HUDEP-2 (cell line): Measurements from ENCODE around the gene PSEN1.

Experiments used
- DNase-seq, 76 experiments: peaks; one replicate each; lab custom pipeline; 2025; ENCODE audit not compliant: unreplicated experiment in 76 of 76; lab: John Stamatoyannopoulos, UW

The PSEN1 gene

DNA sequence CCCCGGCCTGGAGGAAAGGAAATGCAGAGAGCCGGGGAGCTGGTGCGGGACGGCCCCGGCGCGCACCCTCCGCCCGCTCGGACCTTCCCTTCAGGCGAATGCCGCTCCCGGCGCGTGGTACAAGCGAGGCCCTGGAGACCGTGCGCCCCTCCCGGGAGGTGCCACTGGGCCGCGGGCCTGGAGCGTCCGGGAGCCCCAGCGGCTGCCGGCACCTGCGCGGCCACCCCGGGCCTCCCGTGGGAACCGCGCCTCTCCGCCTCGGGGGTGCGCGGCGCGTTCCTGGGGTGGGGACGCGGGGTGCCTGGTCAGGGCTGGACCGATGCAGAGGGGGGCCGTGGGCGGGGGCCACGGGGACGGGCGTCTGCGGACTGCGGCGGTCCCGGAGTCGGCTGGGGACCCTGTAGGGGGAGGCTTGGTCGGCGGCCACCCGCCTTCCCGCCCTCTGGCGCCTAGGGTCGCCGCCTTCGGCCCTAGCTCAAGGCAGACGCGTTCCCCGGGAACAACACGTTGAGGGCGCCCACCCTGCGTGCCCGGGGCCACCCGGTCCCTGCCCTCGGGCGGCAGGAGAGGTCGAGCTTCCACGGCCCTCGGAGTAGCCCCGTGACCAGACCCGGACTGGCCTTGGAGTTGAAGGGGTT is 101.6 kb downstream of the PSEN1 start:
- no peak for DNase-seq

DNA sequence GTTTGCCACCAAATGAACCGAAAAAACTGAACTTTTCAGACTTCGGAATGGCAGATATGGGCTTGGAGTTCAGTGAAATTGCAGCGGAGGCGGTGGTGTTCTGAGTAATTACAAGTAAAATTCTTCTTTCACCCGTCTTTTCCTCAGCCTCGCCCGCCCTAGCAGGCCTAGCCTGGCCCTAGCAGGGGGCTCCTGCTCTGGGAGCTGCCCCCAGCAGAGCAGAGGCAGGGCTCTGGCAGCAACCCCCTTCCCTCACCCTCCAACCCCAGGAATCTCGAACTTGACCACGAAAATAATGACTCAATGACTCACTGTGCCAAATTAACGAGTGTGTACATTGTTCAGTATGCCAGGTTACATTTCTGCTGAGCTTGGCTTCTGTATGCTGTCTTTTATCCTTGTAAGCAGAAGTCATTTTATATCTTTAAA is 102.1 kb downstream of the PSEN1 start:
- peak in 2 of 76 experiments; percentile 17 to 21 for DNase-seq

- no peak for DNase-seq
Measured at GRCh38 chr14:73238941-73239340, 102.6 kb downstream of the PSEN1 start.

DNA sequence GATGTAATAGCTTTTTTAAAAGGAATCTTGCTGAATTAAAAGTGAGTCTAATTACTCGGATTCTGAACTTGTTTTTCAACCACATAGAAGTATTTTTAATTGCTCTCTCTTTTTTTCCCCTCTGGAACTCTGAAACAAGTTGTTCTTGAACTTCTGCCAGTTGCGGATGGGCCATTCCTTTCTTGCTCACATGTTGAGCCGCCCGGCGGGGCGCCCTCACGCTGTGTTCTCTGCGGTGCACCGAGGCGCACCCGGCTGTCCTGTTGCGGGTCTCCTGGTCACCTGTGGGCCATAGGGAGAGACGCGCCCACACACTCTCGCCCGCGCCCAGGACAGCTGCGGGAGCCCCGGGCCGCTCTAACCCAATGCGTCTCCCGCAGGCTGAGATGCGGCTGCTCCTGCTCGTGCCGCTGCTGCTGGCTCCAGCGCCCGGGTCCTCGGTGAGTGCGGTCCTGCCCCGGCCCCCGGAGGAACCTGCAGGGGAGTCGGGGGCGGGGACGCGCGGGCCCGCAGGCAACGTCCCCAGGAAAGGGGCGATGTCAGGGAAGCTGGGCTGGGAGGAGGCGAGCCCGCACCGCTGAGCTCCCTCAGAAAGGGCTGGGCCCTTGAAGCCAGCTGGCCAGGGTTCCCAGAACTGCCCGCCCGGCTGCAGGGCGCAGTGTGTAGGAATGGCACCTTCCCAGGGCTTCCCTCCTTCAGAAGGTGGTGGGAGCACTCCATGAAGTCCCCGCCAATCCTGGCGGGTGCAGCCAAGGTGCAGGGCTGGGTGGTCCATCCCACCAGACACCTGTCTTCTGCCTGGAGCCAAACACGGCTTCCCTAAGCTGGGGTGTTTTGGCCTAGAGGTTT is 103.3 kb downstream of the PSEN1 start:
- peak in 1 of 76 experiments; percentile 19 for DNase-seq

GRCh38 chr14:73240816-73241480 is 104.6 kb downstream of the PSEN1 start:
- DNase-seq: no peak

DNA sequence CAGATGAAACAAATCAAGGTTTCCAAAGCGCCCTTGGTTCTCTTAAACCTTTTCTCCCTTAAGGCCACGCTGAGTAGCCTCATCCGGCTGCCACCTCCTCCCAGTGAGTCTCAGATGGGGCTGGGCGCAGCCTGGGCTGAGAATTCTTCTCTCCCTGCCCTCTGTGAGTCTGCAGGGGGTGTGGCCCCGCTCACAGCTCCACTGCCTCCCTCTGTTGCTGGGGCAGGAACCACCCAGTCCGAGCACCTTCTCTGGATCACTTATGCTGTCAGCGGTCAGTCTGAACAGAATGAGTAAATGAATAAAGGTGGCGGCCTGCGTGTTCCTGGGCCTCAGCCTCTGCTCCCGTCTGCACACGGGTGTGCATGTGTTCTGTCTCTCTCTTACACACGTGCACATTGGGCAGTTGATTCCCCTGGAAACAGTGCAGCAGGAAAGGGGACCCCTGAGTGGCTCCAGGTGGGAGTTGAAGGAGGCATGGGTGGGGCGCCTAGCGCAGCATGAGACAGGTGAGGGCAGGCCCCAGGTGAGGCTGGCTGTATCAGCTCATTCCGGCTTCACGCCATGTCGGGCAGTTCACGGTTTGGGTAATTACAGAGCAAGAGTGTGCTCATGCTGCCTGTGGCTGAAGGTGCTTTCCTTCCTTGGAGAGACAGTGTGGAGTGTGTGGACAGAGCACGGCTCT is 105.3 kb downstream of the PSEN1 start:
- DNase-seq: peak in 3 of 76 experiments; percentile 17 to 21 (median 17)

DNA sequence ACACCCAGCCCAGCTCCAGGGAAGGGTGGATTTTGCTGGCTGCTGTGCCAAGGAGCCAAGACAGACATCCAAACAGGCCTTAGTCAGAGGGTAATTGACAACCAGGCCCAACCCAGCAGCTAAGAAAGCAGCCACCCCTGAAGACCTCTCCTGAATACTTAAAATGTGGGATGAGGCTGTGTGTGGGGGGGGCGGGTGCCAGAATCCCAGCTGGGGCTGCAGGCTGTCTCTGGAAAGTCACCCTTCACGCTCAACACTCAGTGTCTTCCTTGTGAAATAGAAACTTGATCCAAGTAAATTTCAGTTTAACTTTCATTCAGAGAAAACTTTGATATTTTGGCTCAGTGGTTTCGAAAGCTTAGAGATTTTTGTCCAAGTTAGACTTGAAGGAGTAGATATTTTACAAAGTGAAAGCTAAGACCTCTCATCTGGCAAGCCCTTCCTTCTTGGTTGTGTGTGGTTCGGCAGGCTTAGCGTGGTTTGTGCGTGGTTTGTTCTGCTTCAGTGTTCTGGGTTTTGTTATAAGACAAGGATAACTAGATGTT is 106.1 kb downstream of the PSEN1 start:
- no peak for DNase-seq

- no peak for DNase-seq
Measured at GRCh38 chr14:73243341-73243740, 107.0 kb downstream of the PSEN1 start.

DNA sequence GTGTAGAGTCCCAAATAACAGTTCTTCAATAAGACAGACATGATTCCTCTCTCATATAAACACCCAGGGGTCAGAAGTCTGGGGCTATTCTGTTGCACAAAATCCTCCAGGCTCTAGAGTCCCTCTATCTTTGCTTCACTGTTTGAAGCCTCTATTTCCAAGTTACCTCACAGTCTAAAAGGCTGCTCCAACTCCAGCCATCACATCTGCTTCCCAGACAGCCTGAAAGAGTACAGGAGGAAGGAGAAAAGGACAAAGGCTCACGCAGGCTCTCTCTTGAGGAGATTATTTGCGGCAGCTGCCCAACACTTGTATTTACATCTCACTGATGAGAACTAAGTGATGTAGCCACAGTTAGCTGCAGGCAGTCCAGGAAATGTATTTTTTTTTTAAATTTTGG is 107.4 kb downstream of the PSEN1 start:
- DNase-seq: no peak

- no peak for DNase-seq
Measured at GRCh38 chr14:73244541-73245290, 108.4 kb downstream of the PSEN1 start.

DNA sequence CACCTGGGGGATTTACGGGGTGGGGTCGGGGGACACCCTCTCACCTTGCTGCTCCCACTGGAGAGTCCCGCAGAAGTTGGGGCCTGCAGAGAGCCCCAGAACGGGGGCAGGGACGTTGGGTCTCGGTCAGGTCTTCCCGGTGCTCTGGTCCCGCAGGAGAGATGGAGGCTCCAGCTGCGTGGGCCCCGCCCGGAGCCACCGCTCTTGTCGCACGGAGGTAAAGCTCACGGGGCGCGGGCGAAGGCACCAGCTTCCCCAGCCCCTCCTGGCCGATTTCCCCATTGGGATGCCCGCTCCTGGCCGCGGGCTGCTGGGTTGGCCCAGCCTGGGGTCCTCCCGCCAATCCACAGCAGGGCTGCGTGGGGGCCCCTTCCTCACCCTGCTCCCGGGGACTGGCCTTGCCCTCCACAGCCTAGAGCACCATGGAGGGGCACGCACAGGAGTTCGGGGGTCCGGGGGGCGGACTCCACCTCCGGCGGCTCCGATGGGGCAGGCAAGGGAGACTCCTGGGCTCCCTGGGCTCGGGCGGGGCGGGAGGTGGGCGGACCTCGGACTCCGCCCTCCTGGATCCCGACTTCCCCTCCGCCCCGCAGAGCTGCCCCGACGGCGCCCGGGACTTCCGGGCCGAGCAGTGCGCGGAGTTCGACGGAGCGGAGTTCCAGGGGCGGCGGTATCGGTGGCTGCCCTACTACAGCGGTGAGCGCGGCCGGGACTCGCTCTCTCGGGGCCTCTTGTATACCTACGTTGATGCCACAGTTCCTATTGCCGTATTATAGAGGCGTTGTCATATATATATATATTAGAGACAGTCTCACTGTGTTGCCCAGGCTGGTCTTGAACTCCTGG is 109.4 kb downstream of the PSEN1 start:
- DNase-seq: peak in 46 of 76 experiments; percentile 5 to 66 (median 34)

DNA sequence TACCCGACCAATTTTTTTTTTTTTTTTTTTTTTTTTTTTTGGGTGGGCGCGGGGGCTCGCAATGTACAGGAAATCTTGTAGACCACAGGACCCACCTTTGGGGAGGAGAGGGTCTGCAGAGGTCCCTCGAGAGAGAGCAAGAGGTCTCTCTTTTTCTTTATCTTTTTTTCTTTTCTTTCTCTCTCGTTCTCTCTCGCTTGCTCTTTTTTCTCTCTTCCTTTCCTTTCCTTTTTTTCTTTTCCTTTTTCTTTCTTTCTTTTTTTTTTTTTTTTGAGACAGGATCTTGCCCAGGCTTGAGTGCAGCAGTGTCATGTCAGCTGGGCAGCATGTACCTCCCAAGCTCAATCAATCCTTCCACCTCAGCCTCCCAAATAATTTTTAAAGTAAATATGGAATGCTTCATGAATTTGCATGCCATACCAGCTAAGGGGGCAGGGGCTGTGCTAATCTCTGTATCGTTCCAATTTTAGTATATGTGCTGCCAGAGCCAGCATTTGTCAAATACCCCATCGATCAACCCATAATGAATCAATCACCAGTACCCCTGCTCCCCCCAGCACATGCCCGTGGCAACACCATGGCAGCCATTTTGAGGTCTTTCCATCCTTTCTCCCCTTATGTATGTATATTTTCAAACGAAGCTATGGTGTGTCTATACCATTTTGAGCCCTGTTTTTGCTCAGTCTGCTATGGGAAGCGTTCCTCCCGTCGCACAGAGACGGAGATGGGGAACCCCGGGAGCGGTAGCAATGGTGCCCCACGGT is 110.3 kb downstream of the PSEN1 start:
- DNase-seq: no peak

DNA sequence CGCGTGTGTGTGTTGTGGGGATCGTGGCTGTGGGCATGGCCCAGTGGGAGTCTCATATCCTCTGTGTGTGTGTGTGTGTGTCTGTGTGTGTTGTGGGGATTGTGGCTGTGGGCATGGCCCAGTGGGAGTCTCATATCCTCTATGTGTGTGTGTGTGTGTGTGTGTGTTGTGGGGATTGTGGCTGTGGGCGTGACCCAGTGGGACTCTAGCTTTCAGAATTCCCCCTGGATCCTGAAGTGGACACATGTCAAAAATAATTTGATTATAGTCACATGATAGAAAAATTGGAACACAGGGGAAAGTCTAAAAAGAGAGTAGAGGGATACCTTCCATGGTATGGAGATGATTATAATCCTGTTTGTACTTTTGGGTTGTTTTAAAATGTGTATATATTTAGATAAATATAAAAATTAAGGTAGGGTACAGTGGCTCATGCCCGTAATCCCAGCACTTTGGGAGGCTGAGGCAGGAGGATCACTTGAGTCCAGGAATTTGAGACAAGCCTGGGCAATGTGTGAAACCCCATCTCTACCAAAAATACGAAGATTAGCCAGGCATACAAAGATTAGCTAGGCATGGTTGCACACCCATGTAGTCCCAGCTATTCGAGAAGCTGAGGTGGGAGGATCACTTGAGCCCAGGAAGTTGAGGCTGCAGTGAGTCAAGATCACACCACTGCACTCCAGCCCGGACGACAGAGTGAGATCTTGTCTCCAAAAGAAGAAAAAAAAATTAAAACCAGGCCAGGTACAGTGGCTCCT is 112.0 kb downstream of the PSEN1 start:
- peak in 24 of 76 experiments; percentile 6 to 53 (median 16) for DNase-seq

- DNase-seq: no peak
Measured at GRCh38 chr14:73249108-73249507, 112.8 kb downstream of the PSEN1 start.

DNA sequence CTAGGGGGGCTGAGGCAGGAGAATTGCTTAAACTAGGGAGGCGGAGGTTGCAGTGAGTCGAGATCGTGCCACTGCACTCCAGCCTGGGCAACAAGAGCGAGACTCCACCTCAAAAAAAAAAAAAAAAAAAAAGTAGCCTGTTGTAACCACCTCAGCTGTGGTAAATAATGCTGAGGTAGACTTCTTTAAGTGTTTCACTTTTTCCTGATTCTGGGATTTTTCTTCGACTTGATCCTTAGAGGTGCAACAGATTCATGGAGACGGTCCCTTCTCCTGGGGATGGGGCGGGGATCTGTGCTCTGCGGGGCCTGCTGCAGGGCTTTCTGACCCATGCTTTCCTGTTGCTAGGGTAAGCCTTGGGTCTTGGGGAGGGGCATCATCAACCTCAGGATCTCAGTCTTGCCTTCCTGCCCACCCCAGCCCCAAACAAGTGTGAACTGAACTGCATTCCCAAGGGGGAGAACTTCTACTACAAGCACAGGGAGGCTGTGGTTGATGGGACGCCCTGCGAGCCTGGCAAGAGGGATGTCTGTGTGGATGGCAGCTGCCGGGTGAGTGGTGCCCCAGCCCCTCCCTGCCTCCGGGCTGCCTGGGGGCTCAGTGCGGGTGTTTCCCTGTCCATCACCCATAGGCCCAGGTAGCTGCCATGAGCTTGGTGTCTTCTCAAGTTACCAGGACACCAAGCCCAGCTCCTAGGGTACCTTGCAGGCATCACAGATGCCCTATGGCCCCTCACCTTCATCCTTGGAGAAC is 113.4 kb downstream of the PSEN1 start:
- no peak for DNase-seq

DNA sequence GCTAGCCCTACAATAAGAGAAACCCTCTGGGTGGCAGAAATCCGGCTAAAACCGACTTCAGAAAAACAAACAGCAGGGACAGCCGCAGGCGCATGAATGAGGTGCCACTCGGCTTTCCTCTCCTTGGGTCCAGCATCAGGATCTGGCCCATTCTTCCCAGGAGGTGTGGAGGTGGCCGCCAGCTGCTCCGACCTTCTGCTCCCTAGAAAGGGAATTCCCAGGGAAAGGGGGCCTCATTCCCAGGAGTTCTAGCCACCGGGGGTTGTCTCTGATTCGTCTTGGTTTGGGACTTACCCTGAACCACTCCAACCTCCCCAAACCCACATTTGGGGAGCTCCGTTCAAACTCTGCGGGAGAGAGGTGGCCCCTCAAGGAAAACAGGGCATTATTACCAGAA is 114.0 kb downstream of the PSEN1 start:
- no peak for DNase-seq
